IMR-90 (cell line): ENCODE results near the gene ACAP1. TPM values are rescaled to one million over a fixed set of nuclear protein-coding genes. Genes with fewer than 3 reads are reported as not detected.

Source experiments
- ATAC-seq: fragments of 200-7000 bp; cut with Tn5 transposase; 2 replicates; pipeline ENCODE4 v1.9.1; 2020; ENCODE audit warnings: low read depth, mild to moderate bottlenecking, moderate library complexity
- BruUV-seq: library from RNA; stranded (reverse); fragments of 400-500 nt; replicated peaks from 2 replicates; lab custom pipeline; 2021; lab: Mats Ljungman, UMichigan
- CTCF ChIA-PET: fragments of 300-600 bp; formaldehyde crosslinking; extraction: SDS; loops from one replicate; lab custom pipeline; 2021; ENCODE audit warnings: antibody characterized with exemption; lab: Yijun Ruan, JAX
- POLR2A ChIA-PET: fragments of 300-600 bp; sonication (Branson Sonifier 250); formaldehyde crosslinking; loops from one replicate; lab custom pipeline; 2022; ENCODE audit warnings: antibody characterized with exemption; ENCODE audit not compliant: unreplicated experiment; lab: Charles Lee
- DNase-seq: peaks from one replicate; pipeline ENCODE4 v3.0.0; 2013
- H2AFZ ChIP-seq: replicated peaks from 2 replicates; pipeline ENCODE3; 2013; ENCODE audit warnings: low read length, mild to moderate bottlenecking; ENCODE audit not compliant: poor library complexity
- H2AK5ac ChIP-seq: 2 replicates; pipeline ENCODE4 v1.6.1; 2013; ENCODE audit warnings: low read depth, low read length, inconsistent platforms
- H2AK9ac ChIP-seq: replicated peaks from 2 replicates; pipeline ENCODE3; 2013; ENCODE audit warnings: mild to moderate bottlenecking, low read depth, low read length, moderate library complexity; ENCODE audit not compliant: poor library complexity
- H2BK120ac ChIP-seq: 2 replicates; pipeline ENCODE4 v1.6.1; 2013; ENCODE audit warnings: low read depth, low read length, inconsistent platforms
- H2BK15ac ChIP-seq: 3 replicates; pipeline ENCODE4 v1.6.1; 2013; ENCODE audit warnings: low read depth, low read length, inconsistent platforms
- H2BK20ac ChIP-seq: 2 replicates; pipeline ENCODE4 v1.6.1; 2013; ENCODE audit warnings: low read depth, mild to moderate bottlenecking, inconsistent platforms, low read length, moderate library complexity
- H2BK5ac ChIP-seq: 2 replicates; pipeline ENCODE4 v1.6.1; 2013; ENCODE audit warnings: mild to moderate bottlenecking, low read depth, low read length, inconsistent platforms; ENCODE audit not compliant: poor library complexity, severe bottlenecking
- H3K14ac ChIP-seq: replicated peaks from 2 replicates; pipeline ENCODE4 v1.6.1; 2013; ENCODE audit warnings: low read depth, low read length, inconsistent platforms
- H3K18ac ChIP-seq: 2 replicates; pipeline ENCODE4 v1.6.1; 2013; ENCODE audit warnings: low read depth, low read length, control low read depth
- H3K23ac ChIP-seq: 2 replicates; pipeline ENCODE4 v1.6.1; 2013; ENCODE audit warnings: low read depth, low read length, inconsistent platforms
- H3K27ac ChIP-seq: 2 replicates; pipeline ENCODE4 v1.5.1; 2013; ENCODE audit warnings: mild to moderate bottlenecking, control low read depth, low read length; ENCODE audit not compliant: insufficient read depth
- H3K27me3 ChIP-seq: 2 replicates; pipeline ENCODE4 v1.6.1; 2013; ENCODE audit warnings: low read length; ENCODE audit not compliant: control insufficient read depth, insufficient read depth
- H3K36me3 ChIP-seq: 2 replicates; pipeline ENCODE4 v1.6.1; 2013; ENCODE audit warnings: low read length, mixed read lengths; ENCODE audit not compliant: control insufficient read depth, insufficient read depth
- H3K4ac ChIP-seq: 2 replicates; pipeline ENCODE4 v1.6.1; 2013; ENCODE audit warnings: low read depth, low read length, inconsistent platforms
- H3K4me1 ChIP-seq: 2 replicates; pipeline ENCODE4 v1.6.1; 2013; ENCODE audit warnings: low read length, mixed read lengths; ENCODE audit not compliant: control insufficient read depth, insufficient read depth
- H3K4me2 ChIP-seq: 2 replicates; pipeline ENCODE4 v1.6.1; 2013; ENCODE audit warnings: low read depth, mild to moderate bottlenecking, control low read depth, low read length, moderate library complexity
- H3K4me3 ChIP-seq: 2 replicates; pipeline ENCODE4 v1.5.1; 2013; ENCODE audit warnings: low read depth, mild to moderate bottlenecking, control low read depth, low read length, moderate library complexity; ENCODE audit not compliant: insufficient read depth
- H3K56ac ChIP-seq: 2 replicates; pipeline ENCODE4 v1.6.1; 2013; ENCODE audit warnings: low read length, inconsistent platforms; ENCODE audit not compliant: insufficient read depth; ENCODE audit errors: extremely low read depth
- H3K79me1 ChIP-seq, 2 experiments: 2 replicates each; pipeline ENCODE4 v1.6.1; 2013; ENCODE audit warnings: low read length in 2 of 2, inconsistent platforms in 1 of 2, low read depth in 1 of 2
- H3K9ac ChIP-seq: 2 replicates; pipeline ENCODE4 v1.6.1; 2013; ENCODE audit warnings: low read depth, low read length, control low read depth
- H3K9me1 ChIP-seq: 2 replicates; pipeline ENCODE4 v1.6.1; 2013; ENCODE audit warnings: low read length, inconsistent platforms; ENCODE audit not compliant: insufficient read depth
- H3K9me3 ChIP-seq: 2 replicates; pipeline ENCODE4 v1.6.1; 2013; ENCODE audit warnings: low read length; ENCODE audit not compliant: control insufficient read depth, insufficient read depth
- H4K20me1 ChIP-seq: 2 replicates; pipeline ENCODE4 v1.6.1; 2013; ENCODE audit warnings: low read length, inconsistent platforms; ENCODE audit not compliant: insufficient read depth
- H4K5ac ChIP-seq: 2 replicates; pipeline ENCODE4 v1.6.1; 2013; ENCODE audit warnings: mild to moderate bottlenecking, low read depth, low read length, control low read depth
- H4K8ac ChIP-seq, 2 experiments: 2 replicates each; pipeline ENCODE4 v1.6.1; 2013; ENCODE audit warnings: low read depth in 2 of 2, low read length in 2 of 2, control low read depth in 1 of 2, inconsistent platforms in 1 of 2
- H4K91ac ChIP-seq: 2 replicates; pipeline ENCODE4 v1.6.1; 2013; ENCODE audit warnings: low read depth, low read length, inconsistent platforms; ENCODE audit not compliant: insufficient read depth
- BHLHE40 ChIP-seq: fragments of 150-350 bp; IDR thresholded peaks from 2 replicates; pipeline ENCODE4 v1.6.1; 2016; ENCODE audit warnings: mild to moderate bottlenecking, low read depth, low read length
- CEBPB ChIP-seq: IDR thresholded peaks from 2 replicates; pipeline ENCODE4 v1.6.1; 2012; ENCODE audit warnings: low read depth, low read length, improper control_type of control experiment
- CHD1 ChIP-seq: IDR thresholded peaks from 2 replicates; pipeline ENCODE4 v1.6.1; 2012; ENCODE audit warnings: low read depth, low read length, improper control_type of control experiment
- FOS ChIP-seq: fragments of 150-350 bp; IDR thresholded peaks from 2 replicates; pipeline ENCODE4 v1.6.1; 2016; ENCODE audit warnings: low read depth, low read length
- MAFK ChIP-seq: IDR thresholded peaks from 2 replicates; pipeline ENCODE4 v1.6.1; 2012; ENCODE audit warnings: low read depth, low read length, improper control_type of control experiment
- MAZ ChIP-seq: IDR thresholded peaks from 2 replicates; pipeline ENCODE4 v1.6.1; 2012; ENCODE audit warnings: low read depth, mild to moderate bottlenecking, low read length, improper control_type of control experiment, moderate library complexity, borderline replicate concordance
- MXI1 ChIP-seq: IDR thresholded peaks from 2 replicates; pipeline ENCODE4 v1.6.1; 2012; ENCODE audit warnings: low read depth, mild to moderate bottlenecking, low read length, moderate library complexity, borderline replicate concordance
- NFE2L2 ChIP-seq: fragments of 150-350 bp; IDR thresholded peaks from 2 replicates; pipeline ENCODE4 v1.6.1; 2016; ENCODE audit warnings: low read depth, mild to moderate bottlenecking, low read length
- POLR2A ChIP-seq: IDR thresholded peaks from 2 replicates; pipeline ENCODE4 v1.6.1; 2012; ENCODE audit warnings: mild to moderate bottlenecking, low read depth, low read length
- RAD21 ChIP-seq: IDR thresholded peaks from 2 replicates; pipeline ENCODE4 v1.6.1; 2012; ENCODE audit warnings: low read length, improper control_type of control experiment
- RCOR1 ChIP-seq: IDR thresholded peaks from 2 replicates; pipeline ENCODE4 v1.6.1; 2012; ENCODE audit warnings: mild to moderate bottlenecking, low read length, improper control_type of control experiment; ENCODE audit not compliant: insufficient replicate concordance
- RFX5 ChIP-seq: IDR thresholded peaks from 2 replicates; pipeline ENCODE4 v1.8.0; 2012; ENCODE audit warnings: low read depth, mild to moderate bottlenecking, low read length, moderate library complexity
- SMC3 ChIP-seq: fragments of 150-350 bp; IDR thresholded peaks from 2 replicates; pipeline ENCODE4 v1.6.1; 2016; ENCODE audit warnings: low read depth, mild to moderate bottlenecking, antibody characterized with exemption, low read length, moderate library complexity
- WGBS, 2 experiments: methylation state at CpG; one replicate each; pipeline versions ENCODE4 v1.1.5 to v1.1.7; 2013; ENCODE audit warnings: missing lambda C conversion rate in 2 of 2; ENCODE audit not compliant: insufficient read length in 1 of 2; ENCODE audit errors: extremely low coverage in 2 of 2; 5-methylcytosine and 5-hydroxymethylcytosine counted together
- dilution Hi-C: fragments of 300-500 bp; cut with HindIII; formaldehyde crosslinking; loops from one replicate; pipeline ENCODE4 v1.14.3; 2018; ENCODE audit warnings: low sequenced_read_pairs; ENCODE audit not compliant: unreplicated experiment
- in situ Hi-C: fragments of 300-500 bp; cut with MboI; formaldehyde crosslinking; loops from 3 replicates; pipeline ENCODE4 v1.14.3; 2019; ENCODE audit warnings: low sequenced_read_pairs, inconsistent platforms, mixed read lengths
- intact Hi-C: fragments of 100-400 bp; cut with micrococcal nuclease; formaldehyde crosslinking; loops from 2 replicates; pipeline ENCODE4 v1.10.0; 2022
- polyA plus RNA-seq, 3 experiments: library from polyadenylated mRNA; depleted of rRNA; stranded (reverse); fragments of >200 nt; gene quantifications; 2 replicates each; pipeline ENCODE4 v1.2.3, GENCODE V29; 2012; ENCODE audit warnings: low replicate concordance in 1 of 3
- total RNA-seq: library from RNA; depleted of rRNA; stranded (reverse); fragments of >200 nt; gene quantifications from 2 replicates; pipeline ENCODE4 v1.2.3, GENCODE V29; 2012
- TF ChIP-seq, protein P1 (sequence below): fragments of 150-350 bp; IDR thresholded peaks from 2 replicates; pipeline ENCODE4 v1.6.1; 2016; ENCODE audit warnings: low read depth, mild to moderate bottlenecking, low read length, moderate library complexity, borderline replicate concordance
- TF ChIP-seq, protein P2 (sequence below): fragments of 150-350 bp; IDR thresholded peaks from 2 replicates; pipeline ENCODE4 v1.6.1; 2017; ENCODE audit warnings: mild to moderate bottlenecking, antibody characterized with exemption, low read length, low read depth
- TF ChIP-seq, protein P3 (sequence below): conservative IDR thresholded peaks from 2 replicates; pipeline ENCODE4 v1.5.1; 2012; ENCODE audit warnings: mild to moderate bottlenecking, low read depth, low read length, improper control_type of control experiment

The ACAP1 gene
- total and polyA plus RNA-seq, 2 of the 4 experiments (the other 2 are of a cell fraction), result under 0.01 to 2.1 TPM

DNA sequence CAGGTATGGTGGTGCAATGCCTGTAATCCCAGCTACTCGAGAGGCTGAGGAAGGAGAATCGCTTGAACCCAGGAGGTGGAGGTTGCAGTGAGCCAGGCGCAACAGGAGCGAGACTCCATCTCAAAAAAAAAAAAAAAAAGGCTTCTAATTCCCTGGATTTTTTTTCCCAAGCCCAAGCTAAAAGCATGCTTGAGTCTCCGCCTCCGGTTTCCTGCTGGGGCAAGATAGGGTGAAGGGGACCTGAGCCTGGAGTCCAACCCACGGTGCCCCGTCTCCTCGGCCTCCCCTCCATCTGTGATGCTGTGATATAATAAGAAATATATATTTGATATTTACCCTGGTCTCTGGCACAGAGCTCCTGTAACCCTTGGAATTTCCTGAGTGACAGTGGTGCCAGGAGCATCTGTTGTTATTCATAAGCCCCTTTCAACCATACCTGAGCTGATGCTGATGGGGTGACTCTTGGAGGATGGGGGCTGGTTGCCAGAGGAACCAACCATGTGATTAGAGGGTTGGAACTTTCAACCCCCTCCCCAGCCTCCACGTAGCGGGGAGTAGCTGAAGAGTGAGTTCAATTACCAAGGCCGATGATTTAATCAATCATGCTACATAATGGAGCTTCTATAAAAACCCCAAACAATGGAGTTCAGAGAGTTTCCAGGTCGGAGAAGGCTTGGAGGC is 31.7 kb downstream of the ACAP1 start:
- no peaks in the 10 kb centered on the region for H3K36me3 ChIP-seq
- H4K8ac ChIP-seq, result no peak overlapping the region
- no peak for DNase-seq
- H2AFZ ChIP-seq, result no peak overlapping the region
- BruUV-seq, result no TSS peak
- H2BK20ac ChIP-seq, result no peak overlapping the region
- no peak overlapping the region for H3K4me2 ChIP-seq
- H3K4me3 ChIP-seq, result no peak overlapping the region
- H2BK120ac ChIP-seq, result no peak overlapping the region
- no peaks in the 10 kb centered on the region for H4K20me1 ChIP-seq
- in situ Hi-C loops, result no loop called here
- no peaks in the 10 kb centered on the region for H3K4me1 ChIP-seq
- ATAC-seq, result no peak
- H3K79me1 ChIP-seq, result no peaks in the 10 kb centered on the region
- POLR2A ChIA-PET, result no interaction called here
- no peak overlapping the region for H3K56ac ChIP-seq
- H3K14ac ChIP-seq, result no peak overlapping the region
- H4K91ac ChIP-seq, result no peak overlapping the region
- H3K18ac ChIP-seq, result no peak overlapping the region
- H2BK5ac ChIP-seq, result no peak overlapping the region
- H3K4ac ChIP-seq, result no peak overlapping the region
- CTCF ChIA-PET, result no interaction called here
- peaks cover 26% of the 10 kb centered on the region for H3K27me3 ChIP-seq
- H3K27ac ChIP-seq, result no peak overlapping the region
- no peak overlapping the region for H4K5ac ChIP-seq
- H3K9ac ChIP-seq, result no peak overlapping the region
- H2BK15ac ChIP-seq, result no peak overlapping the region
- H2AK5ac ChIP-seq, result no peak overlapping the region
- H3K9me1 ChIP-seq, result no peaks in the 10 kb centered on the region
- dilution Hi-C loops, result no loop called here
- no peak overlapping the region for H2AK9ac ChIP-seq
- H3K9me3 ChIP-seq, result no peaks in the 10 kb centered on the region
- WGBS, 2 experiments, result no CpG with 5 or more reads among the region's 13 CpGs
- TF ChIP-seq, protein P1, sequence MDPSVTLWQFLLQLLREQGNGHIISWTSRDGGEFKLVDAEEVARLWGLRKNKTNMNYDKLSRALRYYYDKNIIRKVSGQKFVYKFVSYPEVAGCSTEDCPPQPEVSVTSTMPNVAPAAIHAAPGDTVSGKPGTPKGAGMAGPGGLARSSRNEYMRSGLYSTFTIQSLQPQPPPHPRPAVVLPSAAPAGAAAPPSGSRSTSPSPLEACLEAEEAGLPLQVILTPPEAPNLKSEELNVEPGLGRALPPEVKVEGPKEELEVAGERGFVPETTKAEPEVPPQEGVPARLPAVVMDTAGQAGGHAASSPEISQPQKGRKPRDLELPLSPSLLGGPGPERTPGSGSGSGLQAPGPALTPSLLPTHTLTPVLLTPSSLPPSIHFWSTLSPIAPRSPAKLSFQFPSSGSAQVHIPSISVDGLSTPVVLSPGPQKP, result no peak
- TF ChIP-seq MAFK (no peak), RFX5 (no peak), BHLHE40 (no peak), FOS (no peak), RAD21 (no peak), NFE2L2 (no peak), POLR2A (no peak), CEBPB (no peak), CHD1 (no peak), MXI1 (no peak), MAZ (no peak), RCOR1 (no peak), SMC3 (no peak)
- TF ChIP-seq, protein P2, sequence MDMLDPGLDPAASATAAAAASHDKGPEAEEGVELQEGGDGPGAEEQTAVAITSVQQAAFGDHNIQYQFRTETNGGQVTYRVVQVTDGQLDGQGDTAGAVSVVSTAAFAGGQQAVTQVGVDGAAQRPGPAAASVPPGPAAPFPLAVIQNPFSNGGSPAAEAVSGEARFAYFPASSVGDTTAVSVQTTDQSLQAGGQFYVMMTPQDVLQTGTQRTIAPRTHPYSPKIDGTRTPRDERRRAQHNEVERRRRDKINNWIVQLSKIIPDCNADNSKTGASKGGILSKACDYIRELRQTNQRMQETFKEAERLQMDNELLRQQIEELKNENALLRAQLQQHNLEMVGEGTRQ, result no peak
- TF ChIP-seq, protein P3, sequence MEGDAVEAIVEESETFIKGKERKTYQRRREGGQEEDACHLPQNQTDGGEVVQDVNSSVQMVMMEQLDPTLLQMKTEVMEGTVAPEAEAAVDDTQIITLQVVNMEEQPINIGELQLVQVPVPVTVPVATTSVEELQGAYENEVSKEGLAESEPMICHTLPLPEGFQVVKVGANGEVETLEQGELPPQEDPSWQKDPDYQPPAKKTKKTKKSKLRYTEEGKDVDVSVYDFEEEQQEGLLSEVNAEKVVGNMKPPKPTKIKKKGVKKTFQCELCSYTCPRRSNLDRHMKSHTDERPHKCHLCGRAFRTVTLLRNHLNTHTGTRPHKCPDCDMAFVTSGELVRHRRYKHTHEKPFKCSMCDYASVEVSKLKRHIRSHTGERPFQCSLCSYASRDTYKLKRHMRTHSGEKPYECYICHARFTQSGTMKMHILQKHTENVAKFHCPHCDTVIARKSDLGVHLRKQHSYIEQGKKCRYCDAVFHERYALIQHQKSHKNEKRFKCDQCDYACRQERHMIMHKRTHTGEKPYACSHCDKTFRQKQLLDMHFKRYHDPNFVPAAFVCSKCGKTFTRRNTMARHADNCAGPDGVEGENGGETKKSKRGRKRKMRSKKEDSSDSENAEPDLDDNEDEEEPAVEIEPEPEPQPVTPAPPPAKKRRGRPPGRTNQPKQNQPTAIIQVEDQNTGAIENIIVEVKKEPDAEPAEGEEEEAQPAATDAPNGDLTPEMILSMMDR, result no peak
- H3K23ac ChIP-seq, result no peak overlapping the region
- intact Hi-C loops, result no loop called here
